SK-N-SH (cell line): ENCODE data around the gene CALHM5. TPM values are rescaled to one million over a fixed set of nuclear protein-coding genes. Genes with fewer than 3 reads are reported as not detected.

ENCODE experiments used
- CTCF ChIA-PET: fragments of 300-600, 350-600 bp; formaldehyde crosslinking; extraction: SDS; loops from one replicate; lab custom pipeline; 2021; lab: Yijun Ruan, JAX
- POLR2A ChIA-PET: fragments of 350-600 bp; sonication (Branson Sonifier 250); formaldehyde crosslinking; extraction: SDS; loops from one replicate; lab custom pipeline; 2020; ENCODE audit warnings: antibody characterized with exemption, inconsistent platforms; lab: Yijun Ruan, JAX
- DNase-seq: peaks from one replicate; pipeline ENCODE4 v3.0.0; 2012
- H2AFZ ChIP-seq: fragments of 200-600 bp; sonication (generic); 2 replicates; pipeline ENCODE4 v1.8.1; 2016; ENCODE audit warnings: antibody characterized with exemption, mild to moderate bottlenecking, low read depth
- H3F3A ChIP-seq: fragments of 200-600 bp; sonication (generic); replicated peaks from 2 replicates; pipeline ENCODE3; 2016; ENCODE audit warnings: antibody characterized with exemption, mild to moderate bottlenecking; ENCODE audit not compliant: insufficient read depth
- H3K27ac ChIP-seq, 2 experiments: fragments of 200-500 bp in 1 of 2; fragments of 200-600 bp in 1 of 2; sonication (Bioruptor generic) in 1 of 2; sonication (generic), shearing (Covaris generic) in 1 of 2; 2 replicates each; pipeline versions ENCODE4 v1.5.1 to v1.6.1; 2014 to 2016; ENCODE audit warnings: low read depth in 2 of 2, inconsistent platforms in 1 of 2, low read length in 1 of 2, mild to moderate bottlenecking in 1 of 2, mixed read lengths in 1 of 2
- H3K27me3 ChIP-seq: fragments of 200-600 bp; sonication (generic), shearing (Covaris generic); 2 replicates; pipeline ENCODE4 v1.6.1; 2016; ENCODE audit warnings: mixed run types; ENCODE audit not compliant: insufficient read depth
- H3K36me3 ChIP-seq, 2 experiments: fragments of 200-500 bp in 1 of 2; fragments of 200-600 bp in 1 of 2; sonication (Bioruptor generic) in 1 of 2; sonication (generic) in 1 of 2; replicated peaks in 1 of 2; 2 replicates each; pipeline versions ENCODE3 to v1.5.1; 2014 to 2016; ENCODE audit warnings: low read length in 1 of 2, mild to moderate bottlenecking in 1 of 2; ENCODE audit not compliant: insufficient read depth in 2 of 2, control insufficient read depth in 1 of 2
- H3K4me1 ChIP-seq, 2 experiments: fragments of 200-500 bp in 1 of 2; fragments of 200-600 bp in 1 of 2; sonication (Bioruptor generic) in 1 of 2; sonication (generic), shearing (Covaris generic) in 1 of 2; 2 replicates each; pipeline versions ENCODE4 v1.5.1 to v1.6.1; 2014 to 2016; ENCODE audit warnings: low read depth in 1 of 2, low read length in 1 of 2, mixed run types in 1 of 2; ENCODE audit not compliant: insufficient read depth in 2 of 2, control insufficient read depth in 1 of 2
- H3K4me2 ChIP-seq: fragments of 200-600 bp; sonication (generic), shearing (Covaris generic); 2 replicates; pipeline ENCODE4 v1.6.1; 2017; ENCODE audit warnings: mixed run types
- H3K4me3 ChIP-seq, 2 experiments: fragments of 200-500 bp in 1 of 2; fragments of 200-600 bp in 1 of 2; sonication (Bioruptor generic) in 1 of 2; sonication (generic), shearing (Covaris generic) in 1 of 2; 2 replicates each; pipeline versions ENCODE4 v1.5.1 to v1.8.1; 2014 to 2016; ENCODE audit warnings: low read depth in 2 of 2, inconsistent platforms in 1 of 2, low read length in 1 of 2, mild to moderate bottlenecking in 1 of 2, mixed read lengths in 1 of 2, moderate library complexity in 1 of 2
- H3K79me2 ChIP-seq: fragments of 200-600 bp; sonication (generic); 2 replicates; pipeline ENCODE4 v1.8.1; 2017; ENCODE audit warnings: mild to moderate bottlenecking; ENCODE audit not compliant: insufficient read depth
- H3K9ac ChIP-seq: fragments of 200-600 bp; sonication (generic); 2 replicates; pipeline ENCODE4 v1.6.1; 2017; ENCODE audit warnings: mixed run types
- H3K9me2 ChIP-seq: fragments of 200-600 bp; sonication (generic); 2 replicates; pipeline ENCODE4 v1.6.1; 2017; ENCODE audit warnings: mixed run types
- H3K9me3 ChIP-seq: fragments of 200-600 bp; sonication (generic); 2 replicates; pipeline ENCODE4 v1.6.1; 2017; ENCODE audit warnings: mixed run types, mild to moderate bottlenecking, moderate library complexity
- H4K20me1 ChIP-seq: fragments of 200-600 bp; sonication (generic); 2 replicates; pipeline ENCODE4 v1.6.1; 2017; ENCODE audit warnings: mild to moderate bottlenecking, mixed run types; ENCODE audit not compliant: insufficient read depth
- CHD2 ChIP-seq: fragments of 150-350 bp; IDR thresholded peaks from 2 replicates; pipeline ENCODE4 v1.6.1; 2018; ENCODE audit warnings: low read length; ENCODE audit not compliant: partially characterized antibody
- ELF1 ChIP-seq: IDR thresholded peaks from 2 replicates; pipeline ENCODE4 v1.4.0; 2012
- EP300 ChIP-seq, 2 experiments: IDR thresholded peaks; 2 replicates each; pipeline versions ENCODE4 v1.4.0 to v1.6.1; 2012; ENCODE audit warnings: borderline replicate concordance in 1 of 2, low read depth in 1 of 2, low read length in 1 of 2
- EZH2phosphoT487 ChIP-seq: fragments of 200-600 bp; sonication (generic); IDR thresholded peaks from 2 replicates; pipeline ENCODE4 v1.6.1; 2017; ENCODE audit warnings: low read depth, mixed run types, mild to moderate bottlenecking, antibody characterized with exemption, moderate library complexity, borderline replicate concordance
- FOXJ3 ChIP-seq: sonication (generic); formaldehyde crosslinking; IDR thresholded peaks from 2 replicates; pipeline ENCODE4 v1.5.1; 2020; ENCODE audit warnings: mild to moderate bottlenecking, missing genetic modification reagents
- GABPA ChIP-seq: IDR thresholded peaks from 2 replicates; pipeline ENCODE4 v1.4.0; 2012; ENCODE audit warnings: low read depth, mild to moderate bottlenecking
- IRF3 ChIP-seq: fragments of 150-350 bp; IDR thresholded peaks from 2 replicates; pipeline ENCODE4 v1.6.1; 2016; ENCODE audit warnings: mild to moderate bottlenecking, low read depth, low read length
- NFIC ChIP-seq: IDR thresholded peaks from 2 replicates; pipeline ENCODE4 v1.4.0; 2012; ENCODE audit warnings: borderline replicate concordance
- RAD21 ChIP-seq: IDR thresholded peaks from 2 replicates; pipeline ENCODE4 v1.6.1; 2012; ENCODE audit warnings: mild to moderate bottlenecking, low read length
- RFX5 ChIP-seq: IDR thresholded peaks from 2 replicates; pipeline ENCODE4 v1.6.1; 2012; ENCODE audit warnings: mild to moderate bottlenecking, improper control_type of control experiment, low read length
- SMC3 ChIP-seq: IDR thresholded peaks from 2 replicates; pipeline ENCODE4 v1.6.1; 2012; ENCODE audit warnings: low read depth, low read length, improper control_type of control experiment
- TAF1 ChIP-seq: IDR thresholded peaks from 2 replicates; pipeline ENCODE4 v1.6.1; 2012; ENCODE audit warnings: low read depth, mild to moderate bottlenecking, low read length, moderate library complexity, borderline replicate concordance
- TEAD4 ChIP-seq: IDR thresholded peaks from 2 replicates; pipeline ENCODE4 v1.4.0; 2012; ENCODE audit warnings: mild to moderate bottlenecking, borderline replicate concordance; ENCODE audit not compliant: insufficient read depth
- WGBS: methylation state at CpG from one replicate; pipeline ENCODE4 v1.1.6; 2017; ENCODE audit warnings: low lambda C conversion rate; 5-methylcytosine and 5-hydroxymethylcytosine counted together
- polyA plus RNA-seq, 3 experiments: library from polyadenylated mRNA; depleted of rRNA; stranded (reverse); fragments of >200 nt; gene quantifications; 2 replicates each; pipeline ENCODE4 v1.2.3, GENCODE V29; 2012
- TF ChIP-seq, protein P1 (sequence below): IDR thresholded peaks from 2 replicates; pipeline ENCODE4 v1.4.0; 2012; ENCODE audit warnings: low read depth, borderline replicate concordance
- TF ChIP-seq, protein P2 (sequence below): IDR thresholded peaks from 2 replicates; pipeline ENCODE4; 2012
- TF ChIP-seq, protein P3 (sequence below): fragments of 200-600 bp; sonication (generic); IDR thresholded peaks from 2 replicates; pipeline ENCODE4 v1.6.1; 2017; ENCODE audit warnings: antibody characterized with exemption, mild to moderate bottlenecking, moderate library complexity

Gene CALHM5
- polyA plus RNA-seq, 1 of the 3 experiments (the other 2 are of a cell fraction), result 0.38 TPM

GRCh38 chr6:116530436-116530835, 19.0 kb downstream of the CALHM5 start:
- Histone ChIP-seq H3K36me3 (no peaks in the 10 kb centered on the region), H3K4me1 (peaks cover 0 to 21% of the 10 kb centered on the region in 2 experiments; a peak in 2 of 4 replicates), H3K9ac (no peak overlapping the region), H3K4me3 (no peak overlapping the region), H3K9me2 (no peaks in the 10 kb centered on the region), H3K4me2 (no peak overlapping the region), H3K27ac (no peak overlapping the region), H3K27me3 (no peaks in the 10 kb centered on the region), H3F3A (peaks cover 3% of the 10 kb centered on the region), H3K9me3 (no peaks in the 10 kb centered on the region), H3K79me2 (no peaks in the 10 kb centered on the region), H4K20me1 (no peaks in the 10 kb centered on the region), H2AFZ (no peak overlapping the region)
- DNase-seq, result no peak
- ChIA-PET POLR2A (no interaction called here), CTCF (interaction anchor here (0.9 to 1.3 kb wide), 6 partner anchors 12 to 312 kb away, joined by 3 to 7 read pairs (median 3); no protein-coding TSS in a partner anchor)
- no peak for TF ChIP-seq EP300 (IDR thresholded peaks at IDR 0.05; ENCODE audit: borderline replicate concordance in 1 of 2, low read depth in 1 of 2, low read length in 1 of 2)
- no peak for TF ChIP-seq TAF1
- TF ChIP-seq NFIC, result no peak
- TF ChIP-seq, protein P1, sequence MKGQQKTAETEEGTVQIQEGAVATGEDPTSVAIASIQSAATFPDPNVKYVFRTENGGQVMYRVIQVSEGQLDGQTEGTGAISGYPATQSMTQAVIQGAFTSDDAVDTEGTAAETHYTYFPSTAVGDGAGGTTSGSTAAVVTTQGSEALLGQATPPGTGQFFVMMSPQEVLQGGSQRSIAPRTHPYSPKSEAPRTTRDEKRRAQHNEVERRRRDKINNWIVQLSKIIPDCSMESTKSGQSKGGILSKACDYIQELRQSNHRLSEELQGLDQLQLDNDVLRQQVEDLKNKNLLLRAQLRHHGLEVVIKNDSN, result no peak
- no peak for TF ChIP-seq CHD2
- TF ChIP-seq, protein P2, sequence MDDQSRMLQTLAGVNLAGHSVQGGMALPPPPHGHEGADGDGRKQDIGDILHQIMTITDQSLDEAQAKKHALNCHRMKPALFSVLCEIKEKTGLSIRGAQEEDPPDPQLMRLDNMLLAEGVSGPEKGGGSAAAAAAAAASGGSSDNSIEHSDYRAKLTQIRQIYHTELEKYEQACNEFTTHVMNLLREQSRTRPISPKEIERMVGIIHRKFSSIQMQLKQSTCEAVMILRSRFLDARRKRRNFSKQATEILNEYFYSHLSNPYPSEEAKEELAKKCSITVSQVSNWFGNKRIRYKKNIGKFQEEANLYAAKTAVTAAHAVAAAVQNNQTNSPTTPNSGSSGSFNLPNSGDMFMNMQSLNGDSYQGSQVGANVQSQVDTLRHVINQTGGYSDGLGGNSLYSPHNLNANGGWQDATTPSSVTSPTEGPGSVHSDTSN, result no peak
- no peak for TF ChIP-seq GABPA
- TF ChIP-seq FOXJ3 (CRISPR knock-in tag), result no peak
- TF ChIP-seq TEAD4, result no peak
- no peak for TF ChIP-seq IRF3
- WGBS, result 83% methylated on average over 2 of the region's 2 CpGs

- ChIA-PET POLR2A (no interaction called here), CTCF (interaction anchor here (0.8 to 4.5 kb wide), 16 partner anchors 10 to 463 kb away, joined by 3 to 55 read pairs (median 4); partner anchors contain the start of gene TSPYL1)
- DNase-seq, result peak; percentile 56
- H3K27ac ChIP-seq, result no peak overlapping the region
- H2AFZ ChIP-seq, result peak overlapping the region; percentile 4; the same call in 1 of the 2 replicates
- H3K9ac ChIP-seq, result no peak overlapping the region
- no peaks in the 10 kb centered on the region for H3K9me3 ChIP-seq
- no peak overlapping the region for H3K4me3 ChIP-seq
- no peaks in the 10 kb centered on the region for H3K27me3 ChIP-seq
- no peaks in the 10 kb centered on the region for H3K79me2 ChIP-seq
- H4K20me1 ChIP-seq, result no peaks in the 10 kb centered on the region
- no peaks in the 10 kb centered on the region for H3K36me3 ChIP-seq
- H3F3A ChIP-seq, result peaks cover 3% of the 10 kb centered on the region
- 85% methylated on average over 12 of the region's 12 CpGs for WGBS
- no peak overlapping the region for H3K4me2 ChIP-seq
- peaks cover 0 to 21% of the 10 kb centered on the region in 2 experiments; a peak in 2 of 4 replicates for H3K4me1 ChIP-seq
- H3K9me2 ChIP-seq, result no peaks in the 10 kb centered on the region
- TF ChIP-seq EZH2phosphoT487 (no peak), RFX5 (no peak), SMC3 (peak; percentile 77), EP300 (IDR thresholded peaks at IDR 0.05; ENCODE audit: borderline replicate concordance in 1 of 2, low read depth in 1 of 2, low read length in 1 of 2) (no peak), RAD21 (peak; percentile 70), ELF1 (no peak)
- TF ChIP-seq, protein P3, sequence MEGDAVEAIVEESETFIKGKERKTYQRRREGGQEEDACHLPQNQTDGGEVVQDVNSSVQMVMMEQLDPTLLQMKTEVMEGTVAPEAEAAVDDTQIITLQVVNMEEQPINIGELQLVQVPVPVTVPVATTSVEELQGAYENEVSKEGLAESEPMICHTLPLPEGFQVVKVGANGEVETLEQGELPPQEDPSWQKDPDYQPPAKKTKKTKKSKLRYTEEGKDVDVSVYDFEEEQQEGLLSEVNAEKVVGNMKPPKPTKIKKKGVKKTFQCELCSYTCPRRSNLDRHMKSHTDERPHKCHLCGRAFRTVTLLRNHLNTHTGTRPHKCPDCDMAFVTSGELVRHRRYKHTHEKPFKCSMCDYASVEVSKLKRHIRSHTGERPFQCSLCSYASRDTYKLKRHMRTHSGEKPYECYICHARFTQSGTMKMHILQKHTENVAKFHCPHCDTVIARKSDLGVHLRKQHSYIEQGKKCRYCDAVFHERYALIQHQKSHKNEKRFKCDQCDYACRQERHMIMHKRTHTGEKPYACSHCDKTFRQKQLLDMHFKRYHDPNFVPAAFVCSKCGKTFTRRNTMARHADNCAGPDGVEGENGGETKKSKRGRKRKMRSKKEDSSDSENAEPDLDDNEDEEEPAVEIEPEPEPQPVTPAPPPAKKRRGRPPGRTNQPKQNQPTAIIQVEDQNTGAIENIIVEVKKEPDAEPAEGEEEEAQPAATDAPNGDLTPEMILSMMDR, result peak; percentile 73
Observed at GRCh38 chr6:116531675-116532570, 20.5 kb downstream of the CALHM5 start.
